AG08396 (cell line): ENCODE measurements around the gene LRRC8D.

Experiments
- DNase-seq: peaks from one replicate; pipeline ENCODE4 v3.0.0; 2012; ENCODE audit warnings: low spot score, mixed read lengths

The LRRC8D gene

GRCh38 chr1:89941110-89941766, 120.4 kb downstream of the LRRC8D start:
- no peak for DNase-seq

- DNase-seq = no peak
Measured at GRCh38 chr1:89942014-89942413, 121.2 kb downstream of the LRRC8D start.

GRCh38 chr1:89942825-89943658, 122.2 kb downstream of the LRRC8D start:
- DNase-seq = peak; percentile 41

GRCh38 chr1:89943846-89944781, 123.3 kb downstream of the LRRC8D start:
- no peak for DNase-seq

- DNase-seq = no peak
Measured at GRCh38 chr1:89945852-89946476, 125.1 kb downstream of the LRRC8D start.

- no peak for DNase-seq
Measured at GRCh38 chr1:89946532-89946931, 125.7 kb downstream of the LRRC8D start.

- DNase-seq = no peak
Measured at GRCh38 chr1:89948722-89949345, 128.0 kb downstream of the LRRC8D start.

- DNase-seq = no peak
Measured at GRCh38 chr1:89949991-89950624, 129.3 kb downstream of the LRRC8D start.

GRCh38 chr1:89950703-89951102, 129.9 kb downstream of the LRRC8D start:
- DNase-seq = no peak

GRCh38 chr1:89951766-89952604, 131.2 kb downstream of the LRRC8D start:
- no peak for DNase-seq

- DNase-seq = no peak
Measured at GRCh38 chr1:89952605-89953130, 131.8 kb downstream of the LRRC8D start.

GRCh38 chr1:89953131-89953626, 132.3 kb downstream of the LRRC8D start:
- DNase-seq = peak; percentile 66

- no peak for DNase-seq
Measured at GRCh38 chr1:89953929-89954328, 133.1 kb downstream of the LRRC8D start.

GRCh38 chr1:89954401-89954800, 133.6 kb downstream of the LRRC8D start:
- DNase-seq = no peak

- no peak for DNase-seq
Measured at GRCh38 chr1:89955311-89956205, 134.7 kb downstream of the LRRC8D start.

- no peak for DNase-seq
Measured at GRCh38 chr1:89957107-89957506, 136.3 kb downstream of the LRRC8D start.

GRCh38 chr1:89958851-89959654, 138.2 kb downstream of the LRRC8D start:
- no peak for DNase-seq

GRCh38 chr1:89959719-89960118, 138.9 kb downstream of the LRRC8D start:
- DNase-seq = no peak
